HG02970 (cell line): ENCODE data around the gene PLXDC2.

ENCODE experiments used
- ATAC-seq: cut with Tn5 transposase; IDR thresholded peaks from one replicate; pipeline ENCODE4 v1.9.1; 2021; ENCODE audit warnings: mild to moderate bottlenecking, moderate library complexity, moderate number of reproducible peaks; ENCODE audit not compliant: unreplicated experiment, low FRiP score

Gene PLXDC2

DNA sequence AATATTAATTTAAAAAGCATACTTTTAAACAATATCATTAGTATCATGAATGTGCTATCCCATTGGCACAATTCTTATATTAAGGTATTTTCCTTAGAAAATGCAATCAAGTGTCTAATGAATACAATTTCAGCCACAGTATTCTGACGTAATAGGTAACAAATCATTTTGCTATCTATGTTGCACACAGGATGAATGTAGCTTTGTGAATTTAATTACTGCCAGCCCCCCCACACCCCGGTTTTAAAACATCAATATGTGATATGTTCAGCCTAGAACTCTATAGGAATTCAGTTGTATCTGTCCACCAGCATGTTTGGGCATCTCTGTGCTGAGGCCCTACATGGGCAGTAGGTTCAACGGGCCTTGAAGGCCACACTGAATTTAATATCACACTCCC, 274.6 kb downstream of the PLXDC2 start:
- no peak for ATAC-seq

- ATAC-seq: no peak
Observed at GRCh38 chr10:20091698-20092097, 275.5 kb downstream of the PLXDC2 start.

GRCh38 chr10:20093600-20093999, 277.4 kb downstream of the PLXDC2 start:
- ATAC-seq: no peak

GRCh38 chr10:20094226-20094976, 278.2 kb downstream of the PLXDC2 start:
- no peak for ATAC-seq

DNA sequence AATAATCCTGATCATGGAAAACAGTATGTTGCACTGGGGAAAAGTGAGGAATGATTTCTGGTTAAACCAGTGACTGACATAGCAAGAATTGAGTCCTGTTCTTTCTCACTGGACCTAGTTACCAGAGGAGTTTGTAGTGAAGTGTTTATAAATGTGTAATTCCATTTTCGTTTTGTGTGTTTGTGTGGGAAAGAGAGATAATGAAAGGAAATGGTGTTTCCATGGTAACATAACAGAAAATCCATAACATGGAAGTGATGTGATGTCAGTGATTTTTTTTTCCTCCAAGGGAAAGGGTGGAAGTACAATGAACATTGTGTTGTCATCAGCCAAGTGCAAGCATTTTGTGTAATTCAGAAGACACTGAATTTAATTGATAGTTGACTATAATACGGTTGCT, 283.9 kb downstream of the PLXDC2 start:
- ATAC-seq: no peak

- no peak for ATAC-seq
Observed at GRCh38 chr10:20105236-20105635, 289.0 kb downstream of the PLXDC2 start.

DNA sequence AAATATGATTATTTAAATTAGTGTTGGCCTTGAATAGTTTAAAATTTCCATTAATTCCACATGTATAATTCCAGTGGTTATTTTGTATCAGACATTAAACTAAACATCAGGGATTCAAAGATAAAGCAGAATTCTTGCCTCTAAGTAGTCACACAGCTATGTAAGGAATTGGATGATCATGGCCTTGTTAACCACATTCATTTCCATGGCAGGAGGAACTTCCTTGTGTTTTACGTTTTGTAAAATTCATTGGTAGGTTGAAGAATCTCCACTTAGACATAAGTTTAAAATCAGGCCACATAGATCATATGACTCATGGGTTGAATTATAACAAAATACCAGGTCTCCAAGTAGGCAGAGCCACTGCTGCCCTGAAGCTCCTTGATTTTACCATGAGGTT, 289.7 kb downstream of the PLXDC2 start:
- no peak for ATAC-seq

- ATAC-seq: no peak
Observed at GRCh38 chr10:20108021-20108420, 291.8 kb downstream of the PLXDC2 start.

DNA sequence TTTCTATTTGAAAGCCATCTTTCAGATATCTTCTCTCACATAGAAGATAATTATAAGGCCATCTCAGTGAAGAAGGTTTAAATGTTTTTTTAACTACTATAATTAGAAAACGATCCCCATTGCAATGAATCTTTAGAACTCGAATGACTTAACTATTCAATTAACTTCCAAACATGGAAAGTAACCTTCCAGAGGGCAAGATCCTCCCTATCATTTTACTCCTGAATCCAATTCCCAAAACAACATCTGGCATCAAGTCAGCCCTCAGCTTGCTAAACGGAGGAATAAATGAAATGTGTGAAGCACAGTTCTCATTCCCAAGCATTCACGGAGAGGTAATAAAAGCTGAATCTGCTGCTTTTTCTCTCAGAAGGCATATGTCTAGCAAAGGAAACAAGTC, 293.4 kb downstream of the PLXDC2 start:
- no peak for ATAC-seq

DNA sequence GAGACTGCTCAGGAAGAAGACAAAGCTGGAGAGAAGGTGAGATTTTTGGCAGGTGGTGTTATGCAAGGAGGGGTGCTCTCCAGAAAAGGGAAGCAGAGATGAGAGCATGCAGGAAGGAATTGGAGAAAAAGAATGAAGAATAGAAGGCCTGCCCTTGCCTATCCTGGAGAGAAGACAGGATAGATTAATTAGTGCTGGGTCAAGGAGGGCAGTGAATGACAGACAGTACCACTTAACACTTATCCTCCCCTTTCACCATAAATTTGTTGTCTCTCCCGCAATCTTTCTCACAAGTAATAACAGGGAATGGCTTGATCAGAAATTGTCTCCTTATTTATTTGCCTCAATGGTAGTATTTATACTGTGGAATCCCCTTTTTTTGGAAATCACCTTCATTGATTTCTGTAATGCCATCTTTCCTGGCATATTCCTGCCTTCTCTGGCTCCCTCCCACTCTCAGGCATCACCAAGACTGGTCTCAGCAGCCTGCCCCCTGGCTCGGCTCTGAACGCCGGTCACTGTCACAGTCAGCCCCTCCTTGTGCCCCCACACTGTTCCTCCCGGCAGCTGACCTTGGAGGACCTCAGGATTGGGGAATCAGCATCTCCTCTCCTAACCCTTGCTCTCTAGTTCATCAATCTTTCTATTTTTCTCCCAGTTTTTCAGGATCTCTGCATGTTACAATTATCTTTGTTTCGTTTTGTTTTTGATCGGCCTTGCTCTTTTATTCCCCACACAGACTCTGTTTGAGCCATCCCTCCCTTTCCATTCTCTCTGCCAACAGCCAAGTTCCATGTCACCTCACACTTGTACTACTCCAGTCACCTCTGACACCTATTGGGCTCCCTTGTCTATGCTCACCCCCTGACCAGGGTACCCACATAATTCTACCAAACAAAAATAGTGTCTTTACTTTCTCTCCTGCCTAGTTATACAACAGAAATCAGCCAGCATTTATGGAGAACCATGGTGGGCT, 294.2 kb downstream of the PLXDC2 start:
- ATAC-seq: no peak

- ATAC-seq: no peak
Observed at GRCh38 chr10:20114179-20114578, 297.9 kb downstream of the PLXDC2 start.

- no peak for ATAC-seq
Observed at GRCh38 chr10:20115894-20116293, 299.7 kb downstream of the PLXDC2 start.

DNA sequence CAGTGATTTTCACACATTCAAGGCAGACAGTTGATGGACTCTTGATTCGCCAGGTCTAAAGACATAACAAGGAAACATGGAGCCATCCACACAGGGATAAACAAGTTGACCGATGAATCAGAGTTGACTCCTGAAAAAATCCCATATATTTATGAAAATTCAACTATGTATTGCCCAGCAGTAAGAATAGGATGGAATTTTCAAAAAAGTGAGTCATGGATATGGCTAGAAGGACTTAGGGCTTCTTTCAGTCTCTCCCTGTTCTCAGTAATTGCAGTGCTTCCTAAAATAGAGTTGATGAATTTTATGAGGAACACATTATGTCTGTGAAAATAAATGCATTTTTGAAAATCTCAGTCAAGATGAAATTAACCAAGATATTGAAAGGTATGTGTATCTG, 301.2 kb downstream of the PLXDC2 start:
- no peak for ATAC-seq

DNA sequence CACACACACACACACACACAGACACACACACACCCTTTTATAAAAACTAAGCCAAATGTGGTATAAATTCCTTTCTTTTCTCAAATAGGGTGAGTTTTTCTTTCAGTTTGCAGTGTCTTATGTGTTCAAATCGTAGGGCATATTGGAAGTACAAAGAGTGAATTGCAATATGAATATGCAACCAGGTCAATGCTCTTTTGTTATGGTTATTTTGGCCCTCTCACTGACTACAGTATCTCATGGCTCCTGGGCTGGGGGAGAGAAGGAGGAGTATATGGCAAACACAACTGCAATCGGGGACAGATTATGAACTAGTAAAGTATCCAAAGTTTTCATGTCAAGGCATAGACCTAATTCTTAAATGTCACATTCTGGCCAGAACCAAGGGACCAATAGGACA, 301.9 kb downstream of the PLXDC2 start:
- no peak for ATAC-seq

DNA sequence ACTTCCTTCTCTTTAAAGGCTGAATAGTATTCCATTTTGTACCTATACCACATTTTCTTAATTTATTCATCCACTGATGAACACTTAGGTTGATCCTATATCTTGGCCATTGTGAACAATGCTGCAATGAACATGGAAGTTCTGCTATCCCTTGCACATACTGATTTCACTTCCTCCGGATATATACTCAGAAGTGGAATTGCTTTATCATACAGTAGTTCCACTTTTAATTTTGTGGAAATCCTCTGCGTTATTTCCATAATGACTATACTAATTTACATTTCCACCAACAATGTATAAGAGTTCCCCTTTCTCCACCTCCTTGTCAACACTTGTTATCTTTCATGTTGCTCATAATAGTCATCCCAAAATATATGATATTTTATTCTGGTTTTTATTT, 312.6 kb downstream of the PLXDC2 start:
- no peak for ATAC-seq

GRCh38 chr10:20132816-20133215, 316.6 kb downstream of the PLXDC2 start:
- ATAC-seq: no peak

- ATAC-seq: no peak
Observed at GRCh38 chr10:20133669-20134189, 317.5 kb downstream of the PLXDC2 start.

DNA sequence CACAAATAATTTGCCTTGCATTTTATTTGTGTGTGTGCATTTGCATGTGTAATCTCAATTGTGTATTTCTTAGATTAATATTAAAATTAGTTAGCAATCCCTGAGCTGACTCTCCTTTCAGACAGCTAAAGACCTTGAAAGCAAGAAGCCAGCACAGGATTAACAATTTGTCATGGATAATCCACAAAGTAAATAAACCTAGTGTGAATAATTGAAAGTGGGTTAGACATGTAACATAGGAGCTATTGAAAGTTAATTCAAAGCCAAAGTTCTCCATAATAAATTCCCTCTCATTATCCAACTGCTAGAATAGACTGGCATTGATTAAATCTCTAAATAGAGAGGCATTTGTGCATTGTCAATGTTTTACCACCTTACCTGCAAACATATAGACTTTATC, 326.1 kb downstream of the PLXDC2 start:
- ATAC-seq: no peak

- no peak for ATAC-seq
Observed at GRCh38 chr10:20144268-20144667, 328.0 kb downstream of the PLXDC2 start.

DNA sequence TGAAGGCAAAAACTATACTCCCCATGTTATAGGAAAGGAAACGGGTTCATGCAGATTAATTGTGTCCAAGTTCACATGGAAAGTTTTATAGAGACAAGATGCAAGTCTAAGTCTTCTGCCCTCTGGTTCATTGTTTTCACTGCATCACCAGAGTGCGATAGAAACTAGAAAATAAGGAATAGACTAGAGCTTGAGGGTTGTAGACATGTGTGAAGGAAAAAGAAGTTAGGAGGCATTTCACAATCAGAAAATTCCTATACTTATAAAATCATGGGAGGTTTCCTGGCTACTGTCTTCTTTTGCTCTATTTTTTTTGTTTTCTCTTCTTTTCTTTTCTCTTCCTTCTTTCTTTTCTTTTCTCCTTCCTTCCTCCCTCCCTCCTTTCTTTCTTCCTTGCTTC, 329.8 kb downstream of the PLXDC2 start:
- ATAC-seq: no peak

DNA sequence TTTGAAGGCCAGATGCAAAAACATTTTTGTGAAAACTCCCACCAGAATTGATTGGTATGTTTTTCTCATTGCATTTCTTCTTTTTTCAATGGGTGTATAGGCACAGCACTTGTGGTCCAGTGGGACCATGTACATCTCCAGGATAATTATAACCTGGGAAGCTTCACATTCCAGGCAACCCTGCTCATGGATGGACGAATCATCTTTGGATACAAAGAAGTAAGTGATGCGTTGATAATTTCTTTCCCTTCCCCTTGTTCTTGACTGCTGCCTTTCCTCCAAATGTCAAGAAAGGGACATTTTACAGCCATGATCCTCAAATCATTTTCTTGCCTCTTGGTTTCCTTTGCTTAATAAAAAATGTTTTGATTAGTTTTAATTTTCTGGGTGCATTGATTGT, 331.5 kb downstream of the PLXDC2 start:
- ATAC-seq: no peak
